HepG2 (cell line): ENCODE data around the gene ERRFI1. TPM values are rescaled to one million over a fixed set of nuclear protein-coding genes. Genes with fewer than 3 reads are reported as not detected.

Experiments used
- BORCS8-MEF2B ChIP-seq: sonication (generic); formaldehyde crosslinking; IDR thresholded peaks from 2 replicates; pipeline ENCODE4 v1.8.0; 2022; ENCODE audit warnings: mild to moderate bottlenecking, missing genetic modification reagents
- CENPT ChIP-seq: sonication (generic); formaldehyde crosslinking; IDR thresholded peaks from 2 replicates; pipeline ENCODE4 v1.8.0; 2022; ENCODE audit warnings: low read depth, mild to moderate bottlenecking, moderate library complexity, missing genetic modification reagents
- CREB1 ChIP-seq, 2 experiments: fragments of 450-650 bp in 1 of 2; IDR thresholded peaks; 2 replicates each; pipeline ENCODE4 v1.6.1; 2016 to 2017; ENCODE audit warnings: control low read depth in 1 of 2, mild to moderate bottlenecking in 1 of 2, missing compliant biosample characterization in 1 of 2, missing genetic modification characterization in 1 of 2
- DRAP1 ChIP-seq: IDR thresholded peaks from 2 replicates; pipeline ENCODE4 v1.6.1; 2016; ENCODE audit warnings: missing genetic modification reagents, missing compliant biosample characterization
- FOXP1 ChIP-seq, 2 experiments: fragments of 450-650 bp in 1 of 2; IDR thresholded peaks; 2 replicates each; pipeline ENCODE4 v1.6.1; 2017 to 2018; ENCODE audit warnings: antibody characterized with exemption in 1 of 2
- GABPB1 ChIP-seq: IDR thresholded peaks from 2 replicates; pipeline ENCODE4 v1.6.1; 2016; ENCODE audit warnings: mild to moderate bottlenecking, missing genetic modification reagents, moderate library complexity, missing compliant biosample characterization
- GZF1 ChIP-seq: sonication (generic); formaldehyde crosslinking; IDR thresholded peaks from 2 replicates; pipeline ENCODE4 v1.5.1; 2020; ENCODE audit warnings: mild to moderate bottlenecking, missing genetic modification reagents
- KAT8 ChIP-seq: IDR thresholded peaks from 2 replicates; pipeline ENCODE4 v1.6.1; 2016; ENCODE audit warnings: missing genetic modification reagents, missing compliant biosample characterization
- KLF9 ChIP-seq: IDR thresholded peaks from 2 replicates; pipeline ENCODE4 v1.6.1; 2016; ENCODE audit warnings: low read depth
- MXI1 ChIP-seq: IDR thresholded peaks from 3 replicates; pipeline ENCODE4 v1.6.1; 2012; ENCODE audit warnings: low read depth, low read length, inconsistent platforms, borderline replicate concordance
- MYPOP ChIP-seq: sonication (generic); formaldehyde crosslinking; IDR thresholded peaks from 2 replicates; pipeline ENCODE4 v1.8.1; 2023; ENCODE audit warnings: mild to moderate bottlenecking, moderate library complexity, missing genetic modification reagents
- SMYD3 ChIP-seq: sonication (generic); formaldehyde crosslinking; IDR thresholded peaks from 2 replicates; pipeline ENCODE4 v1.8.1; 2023; ENCODE audit warnings: mild to moderate bottlenecking, missing genetic modification reagents
- THAP9 ChIP-seq: sonication (generic); formaldehyde crosslinking; IDR thresholded peaks from 2 replicates; pipeline ENCODE4; 2020; ENCODE audit warnings: missing genetic modification reagents, mild to moderate bottlenecking, borderline replicate concordance
- ZBTB42 ChIP-seq: sonication (generic); formaldehyde crosslinking; IDR thresholded peaks from 2 replicates; pipeline ENCODE4 v1.5.0; 2020; ENCODE audit warnings: mild to moderate bottlenecking, missing genetic modification reagents
- ZBTB7A ChIP-seq: sonication (generic); formaldehyde crosslinking; IDR thresholded peaks from 2 replicates; pipeline ENCODE4 v1.8.0; 2022; ENCODE audit warnings: mild to moderate bottlenecking, missing genetic modification reagents
- ZKSCAN5 ChIP-seq: sonication (generic); formaldehyde crosslinking; IDR thresholded peaks from 2 replicates; pipeline ENCODE4 v1.5.1; 2020; ENCODE audit warnings: mild to moderate bottlenecking, missing genetic modification reagents
- ZNF180 ChIP-seq: sonication (generic); formaldehyde crosslinking; IDR thresholded peaks from 2 replicates; pipeline ENCODE4 v1.4.0; 2020; ENCODE audit warnings: low read depth, missing genetic modification reagents, borderline replicate concordance
- ZNF354B ChIP-seq: sonication (generic); formaldehyde crosslinking; IDR thresholded peaks from 2 replicates; pipeline ENCODE4 v1.8.0; 2022; ENCODE audit warnings: mild to moderate bottlenecking, missing genetic modification reagents
- ZNF609 ChIP-seq: sonication (generic); formaldehyde crosslinking; IDR thresholded peaks from 2 replicates; pipeline ENCODE4 v1.4.0; 2020; ENCODE audit warnings: mild to moderate bottlenecking, missing genetic modification reagents, borderline replicate concordance
- ZSCAN29 ChIP-seq: sonication (generic); formaldehyde crosslinking; conservative IDR thresholded peaks from 2 replicates; pipeline ENCODE4 v1.4.0; 2020; ENCODE audit warnings: mild to moderate bottlenecking, missing genetic modification reagents
- polyA plus RNA-seq, 8 experiments: library from polyadenylated mRNA; depleted of rRNA in 3 of 8; stranded (reverse) in 7 of 8; unstranded in 1 of 8; fragments of >200 nt; fragmentation: Illumina TruSeq in 4 of 8; extraction: Trizol in 4 of 8; gene quantifications; 2 replicates each; pipeline versions ENCODE4 v1.2.1 to v1.2.3, GENCODE V29; 2011 to 2016; ENCODE audit warnings: low read depth in 4 of 8, missing spikeins in 1 of 8, mixed read lengths in 1 of 8; ENCODE audit not compliant: insufficient read depth in 1 of 8
- total RNA-seq, 5 experiments: library from RNA; depleted of rRNA; stranded (reverse); fragments of >200 nt; fragmentation: Illumina TruSeq; extraction: Trizol; gene quantifications; 2 replicates each; pipeline ENCODE4 v1.2.3, GENCODE V29; 2016; ENCODE audit warnings: low read depth in 1 of 5

ERRFI1 gene
- total and polyA plus RNA-seq, 2 of the 13 experiments (the other 11 are each of a cell fraction or from before 2014, with no cell fraction given) = 84.4 to 753 TPM

DNA sequence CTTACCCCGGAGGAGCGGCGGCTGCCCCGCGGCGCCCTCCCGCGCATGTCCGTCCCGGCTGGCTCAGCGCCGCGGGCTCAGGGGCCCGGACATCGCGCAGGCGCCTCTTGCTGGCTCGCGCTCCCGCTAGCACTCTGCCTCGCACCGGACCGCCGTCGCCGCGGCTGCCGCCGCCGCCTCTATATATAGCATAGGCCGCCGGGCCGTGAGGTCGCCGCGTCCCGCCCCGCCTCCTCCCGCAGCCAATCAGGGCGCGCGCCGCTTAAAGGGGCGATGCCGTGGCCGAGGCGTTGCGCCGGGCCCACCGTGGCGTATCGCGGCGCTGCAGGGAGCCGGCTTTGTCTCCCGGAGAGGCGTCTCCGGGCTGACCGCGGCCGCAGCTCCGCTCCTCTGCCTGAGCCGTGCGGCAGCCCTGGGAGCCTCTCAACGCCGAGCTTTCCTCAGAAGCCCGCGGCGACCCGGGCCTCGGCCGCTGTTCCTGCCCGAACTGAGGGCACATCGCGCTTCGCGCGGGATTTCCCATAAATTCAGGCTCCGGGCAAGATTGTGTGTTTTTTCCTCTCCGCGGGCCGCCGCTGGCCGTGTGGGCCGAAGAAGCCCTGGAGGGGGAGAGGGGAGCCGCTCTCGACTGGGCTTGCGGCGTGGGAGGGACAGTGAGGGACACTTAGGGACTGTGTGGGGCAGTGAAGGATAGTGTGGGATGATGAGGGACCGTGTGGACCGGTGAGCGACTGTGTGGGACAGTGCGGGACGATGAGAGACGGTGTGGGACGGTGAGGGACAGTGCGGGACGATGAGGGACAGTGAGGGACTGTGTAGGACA is at the start of gene ERRFI1 (continued):
- peak; percentile 63; the same call in 1 of the 2 replicates for TF ChIP-seq BORCS8-MEF2B (CRISPR knock-in tag)
- peak; percentile 99 for TF ChIP-seq MYPOP (CRISPR knock-in tag)
- no peak for TF ChIP-seq ZNF180 (CRISPR knock-in tag)
- peak; percentile 56; the same call in 1 of the 2 replicates for TF ChIP-seq THAP9
- no peak; the same call in 1 of the 2 replicates for TF ChIP-seq ZBTB42 (CRISPR knock-in tag)
- TF ChIP-seq ZNF609 (CRISPR knock-in tag) = peak; percentile 65; the same call in 1 of the 2 replicates
- no peak for TF ChIP-seq ZKSCAN5 (CRISPR knock-in tag)
- TF ChIP-seq ZNF354B (CRISPR knock-in tag) = no peak
- peak; percentile 63; the same call in 1 of the 2 replicates for TF ChIP-seq CREB1 (IDR thresholded peaks at IDR 0.05)
- TF ChIP-seq CREB1 (CRISPR knock-in tag; IDR thresholded peaks at IDR 0.05) = no peak
- peak; percentile 71; the same call in 1 of the 2 replicates for TF ChIP-seq GABPB1 (CRISPR knock-in tag)
- TF ChIP-seq GZF1 = 0 out of 2 replicates have a peak, but pooled peaks have one; percentile 14
- TF ChIP-seq CENPT (CRISPR knock-in tag) = no peak
- TF ChIP-seq KAT8 (CRISPR knock-in tag) = peak; percentile 26; the same call in 1 of the 2 replicates
- peak; percentile 50; the same call in 1 of the 3 replicates for TF ChIP-seq MXI1
- peak; percentile 73; the same call in 1 of the 2 replicates for TF ChIP-seq ZSCAN29
- TF ChIP-seq KLF9 = no peak
- TF ChIP-seq SMYD3 = peak; percentile 67; the same call in 1 of the 2 replicates
- no peak for TF ChIP-seq FOXP1 (IDR thresholded peaks at IDR 0.05)
- no peak for TF ChIP-seq FOXP1 (CRISPR knock-in tag; IDR thresholded peaks at IDR 0.05)
- peak; percentile 99 for TF ChIP-seq DRAP1 (CRISPR knock-in tag)
- TF ChIP-seq ZBTB7A = no peak
